Kidney tubule cell (primary cell): ENCODE measurements around the gene GABRB1.

Source experiments
- DNase-seq: peaks from one replicate; pipeline ENCODE4 v3.0.0-alpha.2; 2018; ENCODE audit warnings: low spot score

The GABRB1 gene

DNA sequence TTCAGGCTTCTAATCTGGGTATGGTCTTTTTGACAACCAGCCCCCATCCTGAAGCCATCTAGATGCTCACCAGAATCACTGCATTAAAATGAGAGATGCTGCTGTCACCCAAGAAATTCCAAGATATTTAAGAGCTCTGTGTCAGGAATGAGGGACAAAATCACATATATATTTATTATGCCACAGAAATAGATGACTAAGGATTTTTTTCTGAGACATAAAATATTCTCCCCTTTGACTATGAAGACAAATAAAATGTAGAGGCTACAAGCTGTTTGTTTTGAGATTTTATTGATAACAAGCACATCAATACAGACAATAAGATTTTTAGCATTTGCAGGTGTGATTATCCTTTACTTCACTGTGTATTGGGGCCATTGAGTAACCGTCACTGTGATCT lies 354.8 kb downstream of the GABRB1 start:
- DNase-seq = no peak

DNA sequence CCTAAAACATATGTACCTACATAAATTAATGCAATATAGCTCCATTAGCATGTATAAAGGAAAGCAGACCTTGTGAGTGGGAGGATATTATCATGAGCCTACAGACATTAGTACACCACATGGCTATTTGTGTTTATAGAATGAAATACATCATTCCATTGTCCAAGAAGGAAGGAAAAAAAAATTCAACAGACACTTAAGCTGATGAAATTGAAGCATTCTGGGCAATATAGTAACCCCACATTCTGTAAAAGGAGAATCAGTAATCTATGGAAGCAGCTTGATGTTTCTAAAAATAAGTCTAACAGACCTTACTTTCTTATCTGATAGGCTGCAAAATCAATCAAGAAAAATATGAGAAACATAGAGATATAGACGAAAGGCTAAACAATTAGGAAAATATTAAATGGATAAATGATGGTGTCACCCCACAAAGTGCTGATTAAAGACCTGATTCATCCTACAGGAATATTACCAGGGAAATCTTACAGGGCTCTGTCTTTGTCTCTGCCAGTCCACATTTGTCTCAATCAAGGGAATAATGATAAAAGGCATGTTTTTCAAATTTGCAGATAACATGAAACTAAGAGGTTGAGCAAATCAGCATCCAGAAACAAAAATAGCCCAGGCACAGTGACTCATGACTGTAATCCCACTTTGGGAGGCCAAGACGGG lies 355.3 kb downstream of the GABRB1 start:
- DNase-seq = no peak

DNA sequence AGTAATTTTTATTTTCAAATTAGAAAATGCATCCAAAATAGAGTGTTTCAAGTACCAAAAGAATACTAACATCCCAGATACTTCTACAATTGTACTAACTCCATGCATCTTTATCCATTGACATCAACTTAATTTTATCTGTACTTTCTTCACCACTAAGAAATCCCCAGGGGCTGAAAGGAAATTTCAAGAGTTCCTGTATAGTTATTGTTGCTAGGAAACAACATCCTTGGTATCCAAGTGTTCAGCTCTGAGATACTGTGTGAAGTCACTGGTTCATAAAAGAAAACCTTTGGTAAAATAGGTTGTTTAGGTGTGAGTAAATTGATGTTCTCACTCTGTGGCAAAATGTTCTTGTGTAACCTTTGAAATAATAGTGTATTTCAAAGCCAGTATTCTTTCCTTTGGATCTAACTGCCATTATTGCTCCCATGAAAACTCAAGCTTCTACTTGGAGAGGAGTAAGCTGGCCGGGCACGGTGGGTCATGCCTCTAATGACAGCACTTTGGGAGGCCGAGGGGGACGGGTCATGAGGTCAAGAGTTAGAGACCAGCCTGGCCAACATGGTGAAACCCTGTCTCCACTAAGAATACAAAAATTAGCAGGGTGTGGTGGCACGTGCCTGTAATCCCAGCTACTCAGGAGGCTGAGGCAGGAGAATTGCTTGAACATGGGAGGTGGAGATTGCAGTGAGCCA lies 359.2 kb downstream of the GABRB1 start:
- no peak for DNase-seq

DNA sequence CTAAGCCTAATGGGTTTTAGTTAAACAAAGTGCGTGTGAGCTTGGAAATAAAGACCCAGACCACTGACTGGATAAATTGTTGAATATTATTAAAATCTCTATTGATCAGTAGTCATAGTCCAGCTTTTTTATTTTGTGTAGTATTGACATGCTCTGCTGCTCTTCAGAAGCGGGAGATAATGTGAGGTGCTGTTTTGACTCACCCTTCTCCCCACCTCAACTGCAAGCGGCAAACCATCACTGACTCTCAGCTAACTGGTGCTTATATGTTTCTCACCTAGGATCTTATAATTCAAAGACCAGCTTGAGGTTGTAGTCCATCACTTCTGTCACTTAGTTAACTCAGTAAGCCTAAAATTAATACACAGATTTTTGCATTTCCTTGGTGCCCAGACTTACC lies 359.9 kb downstream of the GABRB1 start:
- DNase-seq = no peak

DNA sequence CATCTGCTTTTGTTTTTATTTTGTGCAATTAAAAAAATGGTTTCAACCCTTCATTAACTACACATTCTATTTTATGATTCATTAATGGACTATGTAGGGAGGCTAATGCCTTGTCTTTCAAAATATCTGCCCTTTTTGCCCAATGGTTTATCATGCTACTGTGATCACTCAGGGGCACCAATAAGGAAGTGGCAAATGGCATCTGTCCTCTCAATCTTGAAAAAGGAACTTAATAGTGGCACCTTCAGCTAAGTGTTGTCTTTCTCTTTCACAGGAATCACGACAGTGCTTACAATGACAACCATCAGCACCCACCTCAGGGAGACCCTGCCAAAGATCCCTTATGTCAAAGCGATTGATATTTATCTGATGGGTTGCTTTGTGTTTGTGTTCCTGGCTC lies 375.0 kb downstream of the GABRB1 start:
- no peak for DNase-seq

DNA sequence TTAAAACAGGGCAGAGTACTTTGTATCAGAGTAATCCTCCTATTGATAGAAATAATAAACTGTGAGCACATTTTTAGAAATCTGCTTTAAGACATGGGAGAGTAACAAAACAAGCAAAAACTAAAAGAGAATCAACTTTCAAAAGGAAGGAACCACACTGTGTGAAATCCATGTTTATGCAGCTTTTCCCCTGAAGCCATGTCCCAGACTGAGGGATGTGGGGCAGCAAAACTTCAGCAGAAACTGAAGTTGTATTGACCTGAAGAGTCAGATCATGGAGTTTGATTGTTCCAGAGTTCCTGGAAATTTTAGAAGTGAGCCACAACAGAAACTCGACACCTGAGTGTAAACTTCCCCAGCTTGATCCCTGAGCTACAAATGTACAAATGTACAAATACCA lies 378.9 kb downstream of the GABRB1 start:
- DNase-seq = no peak

DNA sequence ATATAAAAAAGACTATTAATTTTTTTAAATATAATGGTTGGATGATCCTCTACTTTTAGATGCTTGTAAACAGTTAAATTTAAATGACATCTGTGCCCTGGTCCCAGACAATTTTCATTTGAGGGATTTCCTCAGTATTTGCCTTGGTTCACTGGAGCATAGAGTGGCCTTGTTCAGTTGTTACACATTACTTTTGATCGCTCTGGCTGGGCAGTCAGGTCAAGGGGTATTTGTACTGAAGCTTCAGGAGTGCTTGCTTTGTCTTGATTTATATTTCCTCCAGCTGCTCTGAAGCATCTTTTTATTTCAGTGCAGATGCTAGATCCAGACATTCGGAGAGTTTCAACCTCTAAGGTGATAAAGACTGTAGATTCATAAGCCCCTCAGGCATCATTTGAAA lies 382.2 kb downstream of the GABRB1 start:
- peak; percentile 70 for DNase-seq

DNA sequence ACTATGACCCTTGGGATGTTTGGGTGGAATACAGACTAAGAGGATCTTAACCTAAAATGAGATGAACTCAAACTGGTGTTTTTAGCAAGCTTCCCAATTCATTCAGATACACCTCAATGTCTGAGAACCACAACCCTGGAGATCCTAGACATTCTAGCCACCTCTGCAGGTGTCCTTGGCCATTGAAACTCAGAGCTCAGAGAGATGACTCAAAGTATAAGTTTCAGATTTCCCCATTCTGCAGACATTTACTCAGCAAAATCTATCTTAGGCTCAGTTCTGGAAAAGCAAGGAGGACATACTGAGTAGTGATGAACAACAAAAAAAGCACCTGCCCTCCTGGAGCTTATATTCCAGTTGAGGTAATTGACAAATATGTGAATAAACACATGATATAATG lies 384.4 kb downstream of the GABRB1 start:
- DNase-seq = no peak

DNA sequence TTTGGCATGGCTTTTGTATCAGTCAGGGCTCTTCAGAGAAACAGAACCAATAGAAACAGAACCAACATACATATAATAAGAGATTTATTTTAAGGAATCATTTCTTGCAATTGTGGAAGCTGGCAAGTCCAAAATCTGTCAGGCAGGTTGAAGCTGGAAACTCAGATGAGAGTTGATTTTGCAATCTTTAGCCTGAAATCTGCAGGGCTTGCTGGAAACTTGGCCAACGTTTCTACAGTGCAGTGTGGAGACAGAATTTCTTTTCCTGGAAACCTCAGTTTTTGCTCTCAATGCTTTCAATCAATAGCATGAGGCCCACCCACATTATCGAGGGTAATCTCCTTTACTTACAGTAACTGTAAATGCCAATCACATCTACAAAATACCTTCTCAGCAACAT lies 386.8 kb downstream of the GABRB1 start:
- no peak for DNase-seq

DNA sequence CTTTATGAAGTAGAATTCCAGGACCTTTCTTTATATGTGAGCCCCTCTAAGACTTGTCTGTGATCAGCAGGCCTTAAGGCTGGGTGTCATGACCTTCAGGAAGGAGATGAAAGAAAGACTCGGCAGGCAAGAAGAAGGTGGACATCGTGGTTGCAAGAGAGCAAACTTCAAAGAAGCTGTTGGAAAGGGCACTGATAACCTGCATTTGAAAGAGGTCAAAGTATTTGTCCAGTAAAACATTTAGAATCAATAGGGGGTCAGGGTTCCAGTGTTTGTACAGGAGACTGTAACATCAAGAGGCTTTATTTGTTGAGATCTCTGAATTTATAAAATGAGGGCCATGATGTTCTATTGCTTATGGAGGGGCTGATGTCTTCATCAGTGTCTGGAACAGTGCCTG lies 387.9 kb downstream of the GABRB1 start:
- DNase-seq = no peak

DNA sequence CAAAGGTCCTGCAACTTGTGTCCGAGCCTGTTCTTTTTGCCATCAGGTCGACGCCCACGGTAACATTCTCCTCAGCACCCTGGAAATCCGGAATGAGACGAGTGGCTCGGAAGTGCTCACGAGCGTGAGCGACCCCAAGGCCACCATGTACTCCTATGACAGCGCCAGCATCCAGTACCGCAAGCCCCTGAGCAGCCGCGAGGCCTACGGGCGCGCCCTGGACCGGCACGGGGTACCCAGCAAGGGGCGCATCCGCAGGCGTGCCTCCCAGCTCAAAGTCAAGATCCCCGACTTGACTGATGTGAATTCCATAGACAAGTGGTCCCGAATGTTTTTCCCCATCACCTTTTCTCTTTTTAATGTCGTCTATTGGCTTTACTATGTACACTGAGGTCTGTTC lies 394.3 kb downstream of the GABRB1 start:
- no peak for DNase-seq

DNA sequence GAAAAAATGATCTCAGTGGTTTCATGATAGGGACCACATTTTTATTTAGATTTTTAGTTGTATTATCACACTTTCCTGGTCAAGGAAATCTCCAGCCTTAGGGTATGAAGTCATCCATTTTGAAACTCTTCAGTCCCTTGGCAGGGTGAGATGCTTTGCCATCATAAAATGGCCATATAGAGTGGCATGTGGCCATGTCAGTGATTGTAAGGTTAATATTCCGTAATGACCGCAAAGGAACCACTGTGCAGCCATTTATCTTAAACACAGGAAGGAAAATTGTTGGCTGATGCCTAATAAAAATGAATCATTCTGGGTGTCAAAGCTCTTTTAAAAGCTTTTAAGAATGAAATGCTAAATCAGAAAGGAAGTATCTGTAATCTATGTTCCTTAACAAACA lies 396.6 kb downstream of the GABRB1 start:
- no peak for DNase-seq

DNA sequence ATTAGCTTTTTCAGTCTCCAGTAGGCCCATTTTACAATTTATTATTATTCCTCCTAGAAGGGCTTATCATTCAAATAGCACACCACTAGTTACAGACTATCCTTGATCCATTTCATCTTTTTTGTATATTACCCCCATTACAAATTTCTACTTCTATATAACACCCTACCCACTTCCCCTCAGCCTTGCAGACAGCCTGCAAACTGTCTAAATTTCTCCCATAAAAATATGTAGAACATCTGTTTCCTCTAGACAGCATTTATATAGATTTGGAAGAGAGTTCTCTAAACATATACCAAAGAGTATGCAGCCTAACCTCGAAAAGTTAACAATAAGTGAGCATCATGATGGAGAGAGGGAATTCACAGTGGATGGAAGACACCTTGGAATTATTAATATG lies 401.4 kb downstream of the GABRB1 start:
- DNase-seq = no peak

DNA sequence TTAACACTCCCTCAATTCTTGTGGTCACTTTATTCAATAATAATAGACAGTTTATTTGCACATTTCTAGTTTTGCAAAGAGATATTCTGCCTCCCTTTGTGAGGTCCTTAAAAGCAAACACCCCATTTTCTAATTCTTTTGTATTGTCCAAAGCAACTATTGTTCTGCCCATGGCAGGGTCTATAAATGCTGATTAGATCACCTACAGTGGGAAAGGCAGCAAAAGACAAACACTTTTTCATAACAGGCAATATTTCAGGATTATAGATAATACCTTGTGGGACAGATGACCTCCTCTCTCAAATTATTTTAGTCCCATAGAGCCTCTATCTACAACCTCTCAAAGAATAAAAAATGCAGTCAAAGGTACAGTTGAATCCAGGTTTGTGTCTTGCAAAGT lies 403.6 kb downstream of the GABRB1 start:
- no peak for DNase-seq

DNA sequence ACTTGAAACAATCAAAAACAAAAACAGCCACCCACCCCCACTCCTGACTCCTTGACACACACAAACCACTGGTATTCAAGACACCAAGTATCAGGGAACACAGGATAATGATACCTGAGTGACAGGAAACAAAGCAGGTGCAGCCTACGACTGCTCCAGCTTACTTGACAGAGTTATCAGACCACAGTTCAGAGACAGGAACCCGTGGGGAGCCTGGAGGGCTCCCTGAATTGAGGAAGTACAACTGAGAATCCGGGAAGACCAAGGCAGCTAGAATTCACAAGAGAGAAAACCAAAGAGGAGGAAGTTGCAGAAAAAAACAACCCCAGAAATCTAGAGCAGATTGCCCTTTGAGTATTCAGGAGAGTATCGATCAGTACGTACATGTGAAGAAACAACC lies 411.6 kb downstream of the GABRB1 start:
- DNase-seq = no peak

DNA sequence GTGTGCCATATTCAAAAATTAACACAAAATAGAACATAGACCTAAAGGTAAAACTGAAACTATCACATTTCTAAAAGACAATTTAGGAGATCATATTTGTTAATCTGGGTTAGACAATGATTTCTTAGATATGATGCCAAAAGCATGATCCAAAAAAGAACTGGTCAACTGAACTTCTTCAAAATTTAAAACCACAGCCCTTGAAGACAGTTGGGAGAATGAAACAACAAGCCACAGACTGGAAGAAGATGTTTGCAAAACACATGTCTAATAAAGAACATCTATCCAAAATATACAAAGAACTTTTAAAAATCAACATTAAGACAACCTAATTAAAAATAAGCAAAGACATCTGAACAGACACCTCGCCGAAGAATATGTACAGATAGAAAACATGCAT lies 412.7 kb downstream of the GABRB1 start:
- no peak for DNase-seq

DNA sequence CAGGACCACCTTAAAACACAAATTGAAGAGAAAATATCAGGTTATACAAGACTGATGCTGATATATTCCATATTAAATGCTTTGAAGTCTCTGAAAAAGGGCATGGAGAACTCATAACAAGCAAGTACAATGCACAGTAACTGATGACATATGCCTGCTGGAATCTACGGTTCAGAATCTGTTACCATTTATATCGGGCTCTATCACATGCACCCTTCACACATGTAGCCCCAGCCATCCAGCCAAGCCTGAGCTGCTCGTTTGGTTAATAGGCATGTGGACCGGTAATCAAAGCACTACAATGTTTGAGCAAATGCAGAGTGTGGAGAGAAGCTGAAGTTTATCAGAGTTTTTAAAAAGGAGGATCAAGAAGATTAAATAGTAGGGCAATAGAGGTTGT lies 420.3 kb downstream of the GABRB1 start:
- no peak for DNase-seq

DNA sequence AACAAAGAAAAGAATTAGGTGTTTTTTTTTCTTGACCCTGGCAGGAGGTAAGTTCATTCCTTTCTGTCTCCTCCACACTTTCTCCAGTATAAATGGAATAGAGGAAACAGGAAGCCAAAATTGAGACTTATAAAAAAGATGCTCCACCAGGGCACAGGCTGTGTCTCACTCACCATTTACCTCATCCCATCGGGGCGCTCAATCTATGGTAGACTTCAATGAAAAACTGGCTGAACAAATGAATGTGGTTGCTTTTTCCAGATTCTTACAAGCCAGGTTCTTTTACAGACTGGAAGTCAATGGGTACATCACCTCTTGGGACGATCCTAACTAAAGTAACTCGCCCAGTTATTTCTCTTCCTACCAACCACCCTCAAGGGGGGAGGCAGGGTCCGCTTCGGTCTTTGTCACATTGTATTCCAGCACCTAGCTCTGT lies 431.4 kb downstream of the GABRB1 start:
- DNase-seq = no peak

DNA sequence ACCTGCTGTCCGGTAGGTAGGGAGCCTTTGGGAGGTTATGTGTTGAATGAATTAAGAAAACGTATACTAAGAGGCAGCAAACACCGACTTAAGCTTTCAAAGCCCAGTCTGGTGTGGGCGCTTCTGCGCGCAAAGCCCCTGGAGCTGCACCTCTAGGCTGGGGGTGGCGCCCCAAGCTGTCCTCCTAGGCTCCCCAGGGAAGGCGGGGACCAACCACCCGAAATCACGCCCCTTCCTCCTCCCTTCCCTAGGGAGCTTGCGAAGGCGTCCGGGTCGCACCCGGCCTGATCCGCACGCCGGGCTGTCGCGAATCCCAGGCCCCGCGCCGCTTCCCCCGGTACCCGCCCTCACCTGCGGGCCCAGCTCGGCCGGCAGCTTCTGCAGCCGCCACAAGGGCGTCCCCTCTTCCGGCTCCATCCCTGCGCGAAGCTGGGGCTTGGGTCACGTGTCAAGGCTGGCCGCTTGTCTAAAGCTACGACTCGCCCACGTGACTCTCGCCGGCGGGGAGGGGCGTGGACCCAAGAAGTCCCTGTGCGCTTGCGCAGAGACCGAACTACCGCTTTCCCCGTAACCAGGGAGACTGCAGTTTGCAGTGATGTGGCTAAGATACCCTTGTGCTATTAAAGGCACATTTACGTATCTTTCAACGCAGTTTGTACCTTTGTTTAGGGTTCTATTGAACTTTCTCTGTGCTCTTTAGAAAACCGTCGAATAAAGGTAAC lies 432.0 kb downstream of the GABRB1 start, which contains the start of gene COMMD8:
Gene COMMD8, minus strand, starts transcription at position 468 of the 722 bp plus-strand sequence. Its CDS starts 51 bp downstream, at position 417.
- DNase-seq = peak; percentile 98

DNA sequence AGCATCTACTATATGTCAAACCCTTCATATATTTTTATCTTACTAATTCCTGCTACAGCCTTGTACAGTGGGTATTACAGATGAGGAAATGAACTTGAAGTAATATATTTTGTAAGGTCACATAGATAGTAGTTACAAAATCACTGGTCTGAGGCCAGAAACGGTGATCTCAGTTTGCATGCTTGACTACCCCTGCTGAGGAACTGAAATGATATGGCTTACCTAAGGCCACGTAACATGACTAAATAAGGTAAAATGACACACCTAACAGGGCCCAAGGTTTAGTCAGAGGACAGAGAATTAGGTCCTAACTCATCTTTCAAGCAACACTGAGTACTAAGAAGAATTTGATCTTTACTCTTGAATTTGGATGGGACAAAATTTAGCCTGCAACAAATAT lies 433.6 kb downstream of the GABRB1 start:
- peak; percentile 92 for DNase-seq

DNA sequence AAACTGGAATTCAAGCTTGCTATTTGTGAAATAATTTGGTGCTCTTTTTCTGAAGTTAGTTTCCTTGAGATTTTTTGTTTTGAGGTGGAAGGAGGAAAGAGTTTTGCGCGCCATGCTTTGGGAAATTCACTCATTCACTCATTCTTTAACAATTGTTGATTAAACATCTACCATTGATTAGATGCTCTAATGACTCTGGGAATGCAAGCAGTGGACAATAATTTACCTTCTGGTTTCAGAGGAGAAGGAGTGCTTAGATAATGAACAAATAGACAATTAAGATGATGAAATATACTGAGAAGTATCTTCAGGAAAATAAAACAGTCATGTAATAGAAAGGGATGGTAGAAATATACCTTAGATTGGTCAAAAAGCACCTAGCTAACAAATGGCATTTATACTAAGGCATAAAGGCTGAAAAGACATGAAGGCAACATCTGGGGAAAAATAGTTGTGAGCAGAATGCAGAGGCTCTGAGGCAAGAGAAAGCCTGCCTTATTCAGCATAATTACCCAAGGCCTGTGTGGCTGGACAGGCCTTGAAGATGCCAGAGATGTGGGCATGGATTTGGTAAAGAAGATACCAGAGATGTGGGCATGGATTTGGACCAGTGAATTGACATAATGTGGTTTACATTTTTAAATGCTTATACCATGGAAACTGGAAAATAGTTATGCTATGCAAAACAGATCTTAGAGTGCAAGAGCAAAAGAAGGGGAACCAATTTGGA lies 434.9 kb downstream of the GABRB1 start:
- peak; percentile 77 for DNase-seq

DNA sequence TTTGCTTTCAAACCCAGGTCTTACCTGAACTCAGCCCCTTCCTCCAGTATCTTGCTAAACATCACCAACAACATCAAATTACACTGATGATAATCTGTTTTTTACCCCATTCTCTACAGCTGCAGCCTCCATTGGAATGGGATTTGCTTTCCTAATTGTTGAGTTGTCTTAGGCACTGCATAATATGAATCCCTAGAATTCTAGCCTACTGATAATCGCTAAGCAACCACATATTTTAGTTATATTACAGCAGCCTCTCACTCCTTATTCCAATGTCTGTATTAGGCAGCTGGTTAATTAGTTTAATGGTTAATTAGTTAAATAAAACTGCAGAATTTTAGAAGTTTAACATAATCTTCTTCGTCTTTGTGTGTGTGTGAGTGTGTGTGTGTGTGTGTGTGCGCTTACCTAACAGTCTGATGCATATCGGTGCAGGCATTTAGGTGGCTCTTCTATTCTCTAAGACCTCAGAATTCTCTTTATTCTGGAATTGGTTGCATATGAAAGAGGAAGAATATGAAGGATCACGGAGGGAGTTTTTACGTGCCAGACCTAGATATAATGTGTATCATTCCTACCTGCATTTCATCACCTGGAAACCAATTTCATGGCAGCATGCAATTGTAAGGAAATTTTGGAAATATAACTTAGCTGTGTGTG lies 437.5 kb downstream of the GABRB1 start:
- DNase-seq = no peak
